C4-2B (cell line): ENCODE measurements around the gene CFAP70.

ENCODE experiments used
- CTCF ChIP-seq: fragments of 450-650 bp; conservative IDR thresholded peaks from 2 replicates; pipeline ENCODE4 v1.5.1; 2017; ENCODE audit warnings: mild to moderate bottlenecking
- ZFX ChIP-seq: fragments of 450-650 bp; IDR thresholded peaks from 2 replicates; pipeline ENCODE4 v1.6.1; 2017

GRCh38 chr10:73239908-73240307, 118.8 kb downstream of the CFAP70 start:
- TF ChIP-seq CTCF (no peak), ZFX (no peak)
